GM10248 (cell line): ENCODE data around the gene CAMKMT.

Experiments
- CTCF ChIA-PET: fragments of 300-600 bp; sonication (Branson Sonifier 250); formaldehyde crosslinking; extraction: SDS; loops from one replicate; lab custom pipeline; 2021; ENCODE audit warnings: antibody characterized with exemption; lab: Yijun Ruan, JAX
- POLR2A ChIA-PET: fragments of 350-650 bp; sonication (Branson Sonifier 250); formaldehyde crosslinking; extraction: SDS; loops from one replicate; lab custom pipeline; 2020; ENCODE audit warnings: antibody characterized with exemption; lab: Yijun Ruan, JAX
- DNase-seq: peaks from one replicate; pipeline ENCODE4 v3.0.0; 2012; ENCODE audit errors: extremely low spot score
- CTCF ChIP-seq: IDR thresholded peaks from 2 replicates; pipeline ENCODE4 v1.5.1; 2012; ENCODE audit warnings: mild to moderate bottlenecking, low read depth; ENCODE audit errors: extremely low read depth, missing control alignments, control extremely low read depth

The CAMKMT gene

DNA sequence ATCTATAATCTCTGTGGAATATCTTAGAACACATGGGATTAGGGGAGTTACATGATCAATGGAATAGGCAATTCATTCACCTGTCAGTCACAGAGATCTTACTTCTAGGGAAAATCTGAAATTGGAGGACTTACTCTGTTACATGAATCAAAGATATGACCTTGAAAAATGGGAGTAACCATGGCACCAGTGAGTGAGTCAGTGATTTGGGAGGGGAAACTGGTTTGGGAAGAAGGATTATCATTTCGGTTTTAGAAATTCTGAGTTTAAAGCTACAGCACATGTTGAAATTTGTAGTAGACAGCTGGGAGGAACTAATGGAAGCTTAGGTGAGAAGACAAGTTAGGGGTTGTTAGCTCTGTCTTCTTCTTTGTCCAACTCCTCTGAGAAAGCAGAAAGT, 153.7 kb downstream of the CAMKMT start:
- ChIA-PET POLR2A (no interaction called here), CTCF (interaction anchor here (1.4 to 1.7 kb wide), 2 partner anchors 36 to 175 kb away, joined by 3 to 6 read pairs; no protein-coding TSS in a partner anchor)
- TF ChIP-seq CTCF: no peak
- no peak for DNase-seq

DNA sequence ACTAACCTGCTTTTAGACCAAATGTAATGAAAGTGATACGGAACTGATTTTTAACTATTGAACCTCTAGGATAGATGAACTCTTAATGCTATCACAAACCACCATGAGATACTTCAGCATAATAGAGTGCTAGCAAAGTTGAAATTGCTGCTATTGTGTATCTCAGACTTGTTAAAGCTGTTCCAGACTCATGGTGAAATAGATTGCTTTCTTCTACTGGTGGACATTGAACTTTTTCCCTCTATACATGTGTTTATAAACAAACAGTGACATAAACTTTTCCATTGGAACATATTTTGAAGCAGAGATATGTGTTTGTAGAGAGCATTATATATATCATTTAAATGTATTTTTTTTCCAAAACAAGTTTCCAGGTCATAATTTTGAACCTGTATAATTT, 157.3 kb downstream of the CAMKMT start:
- CTCF ChIA-PET: interaction anchor here (1.1 kb wide), 1 partner anchor 40 kb away, joined by 3 read pairs; no protein-coding TSS in a partner anchor
- TF ChIP-seq CTCF: no peak
- POLR2A ChIA-PET: no interaction called here
- no peak for DNase-seq

GRCh38 chr2:44522846-44523245, 161.1 kb downstream of the CAMKMT start:
- ChIA-PET CTCF (interaction anchor here (0.7 to 1.2 kb wide), 2 partner anchors 21 to 43 kb away, joined by 3 read pairs; no protein-coding TSS in a partner anchor), POLR2A (interaction anchor here (0.7 kb wide), 1 partner anchor 24 kb away, joined by 3 read pairs; no protein-coding TSS in a partner anchor)
- no peak for DNase-seq
- TF ChIP-seq CTCF: no peak

- ChIA-PET POLR2A (no interaction called here), CTCF (interaction anchor here (0.8 to 1.3 kb wide), 3 partner anchors 12 to 144 kb away, joined by 3 to 4 read pairs (median 3); no protein-coding TSS in a partner anchor)
- TF ChIP-seq CTCF: no peak
- DNase-seq: no peak
Measured at GRCh38 chr2:44524347-44524926, 162.7 kb downstream of the CAMKMT start.

DNA sequence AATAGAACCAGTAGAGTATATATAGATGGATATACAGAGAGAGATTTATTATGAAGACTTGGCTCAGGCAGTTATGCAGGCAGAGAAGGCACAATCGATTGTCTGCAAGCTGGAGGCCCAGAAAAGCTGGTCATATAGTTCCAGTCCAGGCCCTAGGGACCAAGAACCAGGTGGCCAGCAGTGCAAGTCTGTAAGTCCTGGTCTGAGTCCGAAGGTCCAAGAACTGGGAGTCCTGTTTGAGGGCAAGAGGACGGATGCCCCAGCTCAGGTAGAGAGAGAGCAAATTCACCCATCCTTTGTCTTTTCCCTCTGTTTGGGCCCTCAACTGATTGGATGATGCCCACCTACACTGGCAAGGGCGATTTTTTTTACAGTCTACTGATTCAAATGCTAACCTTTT, 164.6 kb downstream of the CAMKMT start:
- DNase-seq: no peak
- TF ChIP-seq CTCF: no peak
- ChIA-PET POLR2A (no interaction called here), CTCF (interaction anchor here (1.0 kb wide), 1 partner anchor 482 kb away, joined by 3 read pairs; no protein-coding TSS in a partner anchor)

- ChIA-PET CTCF (interaction anchor here (1.3 kb wide), 1 partner anchor 140 kb away, joined by 3 read pairs; no protein-coding TSS in a partner anchor), POLR2A (no interaction called here)
- DNase-seq: no peak
- no peak for TF ChIP-seq CTCF
Measured at GRCh38 chr2:44528595-44528994, 166.8 kb downstream of the CAMKMT start.
